NCI-H2196 (cell line): ENCODE data around the gene INSL4.

ENCODE experiments used
- DNase-seq: peaks from one replicate; lab custom pipeline; 2025; ENCODE audit not compliant: unreplicated experiment; lab: John Stamatoyannopoulos, UW

Gene INSL4

DNA sequence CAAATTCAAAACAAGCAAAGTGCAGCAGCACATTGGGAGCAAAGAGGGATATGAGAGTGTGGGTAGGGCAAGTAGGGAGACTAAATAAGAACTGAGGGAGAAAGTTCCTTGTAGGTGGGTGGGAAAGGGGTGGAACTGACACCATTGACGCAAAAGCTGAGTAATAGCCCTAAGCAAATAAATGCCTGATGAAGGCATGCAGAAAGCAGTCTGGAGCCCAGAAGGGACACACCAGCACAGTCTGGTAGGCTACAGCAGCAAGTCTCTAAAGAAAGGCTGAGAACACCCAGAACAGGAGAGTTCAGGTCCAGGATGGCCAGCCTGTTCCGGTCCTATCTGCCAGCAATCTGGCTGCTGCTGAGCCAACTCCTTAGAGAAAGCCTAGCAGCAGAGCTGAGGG, at the start of gene INSL4:
TSS of gene INSL4 (plus strand) at position 208 of the 400 bp plus-strand sequence. CDS start at position 313, 105 bp downstream.
- no peak for DNase-seq

DNA sequence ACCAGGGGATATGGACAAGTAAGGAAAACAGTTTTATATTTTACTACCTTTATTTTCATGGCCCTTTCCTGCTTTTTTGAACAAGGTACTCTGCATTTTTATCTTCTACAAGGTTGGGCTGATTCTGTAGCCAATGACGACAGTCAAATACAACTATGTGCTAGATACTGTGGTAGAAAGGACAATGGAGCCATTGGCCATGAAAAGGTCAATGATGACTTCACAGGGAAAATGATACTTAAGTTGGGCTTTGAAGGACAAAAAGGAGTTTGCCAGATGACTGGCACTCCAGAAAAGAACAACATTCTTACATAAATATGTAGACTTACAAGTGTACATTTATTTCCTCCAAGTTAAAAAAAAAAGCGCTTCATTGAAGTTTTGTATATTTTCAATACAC, 46.4 kb upstream of the INSL4 start:
- DNase-seq: no peak

DNA sequence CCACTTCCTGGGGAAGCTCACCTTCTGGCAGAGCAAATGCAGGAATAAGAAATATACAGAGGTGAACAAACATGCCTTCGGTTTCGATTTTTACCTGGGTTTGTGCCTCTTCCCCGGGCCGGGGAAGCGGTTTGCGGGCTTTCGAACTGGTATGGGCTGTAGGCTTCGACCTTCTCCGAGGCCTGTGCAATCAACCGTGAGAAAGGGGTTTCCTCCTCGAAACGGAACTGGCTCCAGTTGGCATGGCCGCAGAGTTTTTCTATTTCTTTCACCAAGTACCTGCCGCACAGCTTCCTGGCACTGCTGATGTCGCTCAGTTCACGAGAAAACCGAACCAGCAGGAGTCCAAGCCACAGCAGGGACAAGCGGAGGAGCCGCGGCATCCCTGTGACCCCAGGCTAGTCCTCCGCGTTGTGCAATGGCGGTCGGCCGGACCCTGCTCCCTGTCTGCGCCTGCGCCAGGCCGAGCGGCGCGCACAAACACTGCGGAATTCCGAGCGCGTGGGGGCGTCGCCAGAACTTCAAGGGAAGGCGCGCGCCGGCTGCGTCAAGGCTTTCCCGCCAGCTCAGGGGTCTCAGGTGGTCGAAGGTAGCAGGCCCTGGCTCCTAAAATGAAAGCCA, 45.9 kb upstream of the INSL4 start, which contains the start of gene INSL6:
TSS of gene INSL6 (minus strand) at position 420 of the 621 bp plus-strand sequence. CDS start at position 383, 37 bp downstream.
- no peak for DNase-seq

DNA sequence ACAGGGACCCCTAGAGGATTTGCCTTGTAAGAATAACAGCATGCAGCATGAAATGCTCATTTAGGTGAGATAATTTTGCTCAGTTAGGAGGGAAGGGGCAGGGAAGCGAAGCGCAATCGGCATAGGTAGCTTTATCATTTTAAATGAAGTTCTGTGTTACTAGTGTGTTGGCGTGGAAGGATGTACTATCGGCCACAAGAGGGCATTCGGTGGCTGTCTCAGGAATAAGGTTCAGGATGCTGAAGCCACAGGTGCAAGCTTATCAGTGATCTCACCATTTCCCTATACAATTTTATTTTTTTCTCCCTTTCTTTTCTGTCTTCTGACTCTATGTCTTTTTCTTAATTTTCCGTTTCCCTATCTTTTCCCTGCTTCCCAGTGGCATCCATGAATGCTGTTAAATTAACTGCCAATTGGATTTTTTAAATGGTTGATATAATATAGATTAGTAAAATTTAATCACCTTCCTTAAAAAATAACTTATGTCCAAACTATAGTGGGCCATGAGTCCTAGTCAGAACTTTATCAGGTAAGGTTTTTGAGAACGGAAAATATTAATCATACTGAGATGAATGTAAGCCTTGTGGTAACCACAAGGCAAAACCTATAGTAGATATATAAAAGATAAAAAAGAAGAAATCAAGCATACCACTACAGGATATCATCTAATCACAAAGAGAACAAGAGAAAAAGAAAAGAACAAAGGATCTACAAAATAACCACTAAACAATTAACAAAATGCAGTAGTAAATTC, 44.6 kb upstream of the INSL4 start:
- peak; percentile 82 for DNase-seq

DNA sequence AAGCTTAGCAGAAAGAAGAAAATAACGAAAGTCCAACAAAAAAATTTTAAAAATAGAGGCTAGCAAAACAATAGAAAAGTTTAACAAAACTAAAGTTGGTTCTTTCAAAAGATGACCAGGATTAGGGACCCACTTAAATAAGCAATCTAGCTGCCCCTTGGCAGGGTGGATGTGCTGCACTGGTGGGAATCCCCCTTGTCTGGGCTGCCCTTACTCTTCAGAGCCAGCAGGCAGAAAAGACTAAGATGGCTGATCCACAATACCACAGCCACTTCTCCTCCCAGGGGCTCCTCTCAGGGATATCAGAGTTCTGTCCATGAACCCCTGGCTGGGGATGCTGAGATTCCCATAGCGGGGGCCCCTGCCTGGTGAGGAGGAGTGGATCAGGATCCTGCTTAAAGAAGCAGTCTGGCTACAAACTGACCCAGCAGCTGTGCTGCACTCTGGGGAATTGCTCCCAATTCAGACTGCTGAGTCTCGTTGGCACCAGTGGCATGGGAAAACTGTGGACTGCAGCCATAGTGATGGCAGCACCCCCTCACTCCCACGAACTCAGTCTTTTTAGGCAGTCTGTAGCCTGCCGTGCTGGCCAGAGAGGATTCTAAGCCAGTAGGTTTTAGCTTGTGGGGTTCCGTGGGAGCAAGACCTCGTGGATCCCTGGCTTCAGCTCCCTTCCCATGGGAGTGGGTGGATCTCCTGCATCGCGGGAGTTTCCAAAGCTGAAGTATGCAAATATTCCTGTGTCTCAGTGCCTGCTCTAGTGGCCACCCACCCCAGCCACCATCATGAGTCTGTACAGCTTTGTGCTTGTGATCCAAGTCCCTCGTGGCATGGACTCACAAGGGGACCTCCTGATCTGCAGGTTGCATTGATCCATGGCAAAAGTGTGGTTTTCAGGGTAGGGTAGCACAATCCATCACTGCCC, 42.9 kb upstream of the INSL4 start:
- no peak for DNase-seq

DNA sequence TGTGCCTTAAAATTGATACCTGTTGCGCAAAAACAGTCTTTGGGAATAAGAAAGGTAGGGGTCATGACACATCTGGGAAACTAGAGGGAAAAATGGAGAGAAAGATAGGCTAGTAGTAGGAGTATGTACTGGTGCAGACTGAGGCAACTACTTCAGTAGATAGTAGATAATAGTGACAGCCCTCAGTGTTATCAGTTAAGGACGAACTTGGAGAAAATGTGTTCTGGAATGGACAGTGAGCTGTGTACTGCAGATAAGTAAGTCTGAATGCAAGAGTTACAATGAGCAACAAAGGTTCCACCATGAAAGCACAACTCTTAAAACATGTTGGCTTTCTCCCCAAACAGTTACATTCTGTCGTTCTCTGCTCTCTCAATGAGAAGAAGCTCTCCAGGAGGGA, 39.2 kb upstream of the INSL4 start:
- DNase-seq: no peak

DNA sequence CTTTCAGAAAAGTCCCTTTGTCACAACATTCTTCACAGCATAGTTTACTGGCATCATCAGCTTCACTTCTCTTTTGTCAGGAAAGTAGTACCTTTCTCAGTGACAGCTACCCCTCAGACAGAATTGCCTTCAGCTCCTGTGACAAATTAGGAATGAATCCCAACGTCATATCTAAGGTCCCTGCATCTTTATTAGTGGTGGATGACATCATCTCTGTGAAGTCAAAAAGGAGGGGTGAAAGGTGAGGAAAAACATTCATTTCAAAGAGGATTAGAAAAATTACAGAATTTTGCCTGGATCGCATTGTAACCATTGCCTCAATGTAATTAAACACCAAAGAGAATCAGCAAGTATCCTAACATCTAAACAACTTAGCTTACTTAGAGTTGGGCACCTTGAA, 37.9 kb upstream of the INSL4 start:
- DNase-seq: no peak

DNA sequence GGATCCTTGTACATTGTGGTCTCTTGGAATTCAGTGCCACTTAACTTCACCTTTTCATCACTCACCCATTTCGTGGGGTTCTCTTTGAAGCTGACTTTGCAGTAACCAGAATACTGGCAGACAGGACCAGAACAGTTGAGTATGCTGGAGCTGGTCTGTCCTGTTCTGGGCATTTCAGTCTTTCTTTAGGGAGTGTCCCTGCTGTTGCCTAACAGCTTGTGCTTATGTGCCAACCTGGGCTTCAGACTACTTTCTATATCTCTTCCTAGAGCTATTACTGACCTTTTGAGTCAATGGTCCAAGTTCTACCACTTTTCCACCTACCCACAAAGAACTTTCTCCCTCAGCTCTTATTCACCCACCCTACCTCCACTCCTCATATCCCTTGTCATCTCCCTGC, 35.8 kb upstream of the INSL4 start:
- DNase-seq: no peak

DNA sequence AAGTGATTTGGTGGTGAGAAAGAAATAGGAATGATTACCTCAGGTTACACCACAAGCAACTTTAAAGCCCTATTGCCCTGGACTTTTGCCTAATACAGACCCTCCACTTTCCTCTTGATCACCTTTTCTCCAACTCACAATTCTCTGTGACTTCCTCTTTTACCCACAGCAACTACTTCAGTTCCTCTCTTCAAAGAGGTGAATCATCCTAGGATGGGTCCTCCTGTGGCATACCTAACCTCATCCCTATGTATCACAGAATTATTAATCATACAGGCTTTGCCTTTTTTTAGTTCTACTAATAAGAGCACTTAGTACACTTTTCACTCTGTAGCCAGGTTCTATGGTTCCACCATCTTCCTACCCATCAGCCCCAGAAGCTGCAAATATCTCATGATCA, 26.1 kb upstream of the INSL4 start:
- DNase-seq: no peak

DNA sequence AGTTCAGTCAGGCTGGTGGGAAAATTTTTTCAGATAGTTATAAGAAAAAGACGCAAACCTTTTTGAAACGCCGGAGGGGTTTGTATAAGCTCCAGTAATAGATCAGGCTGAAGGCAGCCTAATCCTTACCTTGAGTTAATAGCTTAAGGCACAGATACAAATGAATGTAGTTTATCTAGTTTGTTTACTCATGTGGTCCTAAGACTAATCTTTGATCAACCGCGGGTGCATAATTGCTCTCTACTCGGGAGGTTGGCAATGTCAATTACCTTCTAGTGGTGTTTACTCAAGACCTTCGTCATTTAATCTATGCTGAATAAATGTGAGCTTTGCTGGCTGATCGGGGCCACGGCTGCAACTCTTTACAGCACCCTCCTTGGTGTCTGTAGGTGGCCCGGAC, 665 bp upstream of the INSL4 start:
- DNase-seq: no peak

DNA sequence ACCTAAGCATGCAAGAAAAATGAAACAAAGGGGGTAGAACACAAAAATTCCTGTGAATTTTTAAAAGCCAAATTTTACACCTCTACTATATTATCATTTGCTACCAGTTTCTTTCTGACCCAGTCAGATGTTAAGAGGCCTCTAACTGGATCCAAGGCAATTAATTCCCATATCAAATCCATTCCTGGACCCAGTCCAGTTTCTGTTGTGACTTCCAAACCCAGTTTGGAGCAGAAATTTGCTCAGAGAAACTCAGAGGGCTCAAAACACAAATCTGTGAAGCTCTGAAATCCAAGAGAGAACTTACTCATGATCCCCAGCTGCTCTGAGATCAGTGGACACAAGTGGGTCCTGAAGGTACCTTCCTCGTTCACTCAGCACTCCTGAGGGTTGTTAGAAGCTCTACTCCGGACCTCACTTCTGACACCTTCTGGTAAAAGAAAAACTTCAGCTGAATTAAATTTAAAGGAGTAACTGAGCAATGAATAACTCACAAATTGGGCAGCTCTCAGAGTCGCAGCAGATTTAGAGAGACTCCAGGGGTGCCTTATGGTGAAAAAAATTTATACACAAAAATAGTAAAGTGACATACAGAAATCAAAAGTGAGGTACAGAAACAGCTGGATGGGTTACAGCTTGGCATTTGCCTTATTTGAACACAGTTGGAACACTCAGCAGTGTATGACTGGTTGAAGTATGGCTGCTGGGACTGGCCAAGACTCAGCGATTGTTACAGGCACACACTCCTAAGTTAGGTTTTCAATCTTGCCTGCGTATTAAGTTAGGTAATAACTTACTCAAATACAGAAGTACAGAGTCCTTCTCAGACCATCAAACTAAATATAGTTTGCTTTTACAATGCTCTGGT, 32.4 kb downstream of the INSL4 start:
- no peak for DNase-seq

DNA sequence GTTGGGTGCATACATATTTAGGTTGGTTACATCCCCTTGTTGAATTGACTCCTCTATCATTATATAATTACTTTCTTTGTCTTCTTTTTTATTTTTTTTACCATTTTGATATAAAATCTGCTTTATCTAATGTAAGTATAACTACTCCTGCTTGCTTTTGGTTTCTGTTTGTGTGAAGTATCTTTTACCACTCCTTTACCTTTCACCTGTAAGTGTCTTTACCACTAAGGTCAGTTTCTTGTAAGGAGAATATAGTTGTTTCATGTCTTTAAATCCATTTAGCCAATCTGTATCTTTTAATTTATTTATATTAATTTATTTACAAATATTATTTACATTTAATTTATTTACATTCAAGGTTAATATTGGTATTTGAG, 33.0 kb downstream of the INSL4 start:
- DNase-seq: no peak

DNA sequence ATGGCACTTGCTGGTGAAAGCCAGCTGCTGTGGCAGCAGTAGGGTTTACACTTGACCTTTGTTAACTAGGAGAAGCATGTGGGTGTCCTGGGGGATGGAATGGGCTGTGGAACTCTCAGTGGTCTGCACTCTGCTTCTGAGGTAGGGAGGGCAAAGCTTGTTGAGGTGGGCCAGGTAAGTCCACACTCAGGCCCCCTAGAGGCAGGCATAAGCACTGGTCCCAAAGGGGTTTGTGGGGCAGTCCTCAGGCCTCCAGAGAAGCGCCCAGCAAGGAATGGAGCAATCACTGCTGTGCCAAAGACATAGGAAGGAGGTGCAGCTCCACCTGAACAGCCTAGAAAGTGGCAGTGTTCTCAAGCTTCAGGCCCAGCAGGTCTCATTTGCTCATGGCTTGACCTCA, 34.7 kb downstream of the INSL4 start:
- no peak for DNase-seq

DNA sequence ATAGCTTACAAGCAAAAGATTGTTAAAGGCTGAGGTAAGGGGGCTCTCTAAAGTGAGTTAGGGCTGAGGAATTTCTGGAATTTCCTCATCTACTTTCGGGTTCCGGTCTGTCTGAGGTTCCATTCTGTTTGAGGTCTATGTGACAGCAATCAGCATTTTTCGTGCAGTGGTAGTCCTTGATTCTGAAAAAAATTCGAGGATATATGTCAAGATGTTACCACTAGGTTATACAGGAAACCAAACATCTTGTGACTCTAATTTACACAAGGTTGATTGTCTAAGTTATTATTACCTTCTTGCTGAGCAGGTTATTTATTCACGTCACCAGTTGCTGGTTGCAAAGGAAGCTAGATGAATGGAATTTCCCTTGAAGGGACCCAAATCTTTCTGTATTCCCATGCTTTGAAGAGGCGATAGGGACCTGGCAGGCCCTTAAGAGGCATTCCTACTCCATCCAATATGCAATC, 38.1 kb downstream of the INSL4 start:
- DNase-seq: no peak

DNA sequence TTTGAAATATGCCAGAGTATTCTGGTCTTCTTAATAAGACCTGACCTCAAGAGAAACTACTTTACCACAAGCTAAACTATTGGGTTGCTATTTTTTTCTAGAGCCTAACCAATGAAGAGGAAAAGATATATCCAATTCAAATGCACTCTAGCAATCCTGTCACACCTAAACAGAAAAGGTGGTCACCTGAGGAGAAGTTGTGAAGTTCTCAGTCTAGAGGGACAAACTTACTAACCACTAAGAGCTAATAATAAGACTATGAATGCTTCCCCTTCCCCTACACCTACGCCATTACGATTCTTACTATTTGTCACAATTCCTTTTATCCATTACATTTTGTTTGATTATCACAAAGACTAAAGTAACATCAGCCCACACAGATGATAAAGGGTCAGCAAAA, 43.6 kb downstream of the INSL4 start:
- DNase-seq: no peak

DNA sequence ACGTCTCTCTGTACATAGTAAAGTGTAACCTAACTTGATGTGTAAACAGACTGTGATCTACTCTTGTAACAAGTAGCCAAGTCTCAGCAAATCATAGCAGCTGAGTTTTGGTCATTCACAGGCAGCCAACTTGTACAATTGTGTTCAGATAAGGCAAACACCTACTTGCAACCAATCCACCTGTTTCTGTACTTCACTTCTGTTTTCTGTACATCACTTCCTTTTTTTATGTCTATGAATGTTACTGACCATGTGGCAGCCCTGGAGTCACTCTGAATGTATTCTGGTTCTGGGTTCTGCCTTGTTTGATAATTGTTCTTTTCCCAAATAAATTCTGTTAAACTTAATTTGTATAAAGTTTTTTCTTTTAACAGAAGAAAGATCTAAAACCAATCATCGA, 47.3 kb downstream of the INSL4 start:
- no peak for DNase-seq
